ENCODE measurements around the gene ZFAND3.

The ZFAND3 gene

DNA sequence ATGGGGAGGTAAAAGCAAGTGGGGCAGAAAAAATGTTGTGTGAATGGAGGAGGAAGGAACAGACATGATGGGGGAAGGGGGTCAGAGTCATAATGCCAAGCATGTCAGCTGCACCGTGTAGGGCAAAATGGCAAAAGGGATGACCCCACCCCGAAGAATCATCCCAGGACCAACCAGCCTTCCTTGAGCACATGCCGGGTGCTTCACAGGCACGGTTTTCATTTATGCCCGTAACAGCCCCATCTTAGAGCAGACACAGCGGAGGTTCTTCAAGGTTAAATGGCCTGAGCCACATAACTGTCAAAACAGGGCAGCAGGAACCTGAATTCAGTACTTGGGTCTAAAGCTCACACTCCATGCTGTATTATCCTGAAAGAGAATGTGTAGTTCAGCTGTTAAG is 322.2 kb downstream of the ZFAND3 start:
- no peak overlapping the region for H3K4me3 ChIP-seq
- TF ChIP-seq, protein P1, sequence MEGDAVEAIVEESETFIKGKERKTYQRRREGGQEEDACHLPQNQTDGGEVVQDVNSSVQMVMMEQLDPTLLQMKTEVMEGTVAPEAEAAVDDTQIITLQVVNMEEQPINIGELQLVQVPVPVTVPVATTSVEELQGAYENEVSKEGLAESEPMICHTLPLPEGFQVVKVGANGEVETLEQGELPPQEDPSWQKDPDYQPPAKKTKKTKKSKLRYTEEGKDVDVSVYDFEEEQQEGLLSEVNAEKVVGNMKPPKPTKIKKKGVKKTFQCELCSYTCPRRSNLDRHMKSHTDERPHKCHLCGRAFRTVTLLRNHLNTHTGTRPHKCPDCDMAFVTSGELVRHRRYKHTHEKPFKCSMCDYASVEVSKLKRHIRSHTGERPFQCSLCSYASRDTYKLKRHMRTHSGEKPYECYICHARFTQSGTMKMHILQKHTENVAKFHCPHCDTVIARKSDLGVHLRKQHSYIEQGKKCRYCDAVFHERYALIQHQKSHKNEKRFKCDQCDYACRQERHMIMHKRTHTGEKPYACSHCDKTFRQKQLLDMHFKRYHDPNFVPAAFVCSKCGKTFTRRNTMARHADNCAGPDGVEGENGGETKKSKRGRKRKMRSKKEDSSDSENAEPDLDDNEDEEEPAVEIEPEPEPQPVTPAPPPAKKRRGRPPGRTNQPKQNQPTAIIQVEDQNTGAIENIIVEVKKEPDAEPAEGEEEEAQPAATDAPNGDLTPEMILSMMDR (IDR thresholded peaks at IDR 0.05), result no peak
- no peak for DNase-seq (ENCODE audit: low spot score)
- no peak overlapping the region for H3K27ac ChIP-seq

DNA sequence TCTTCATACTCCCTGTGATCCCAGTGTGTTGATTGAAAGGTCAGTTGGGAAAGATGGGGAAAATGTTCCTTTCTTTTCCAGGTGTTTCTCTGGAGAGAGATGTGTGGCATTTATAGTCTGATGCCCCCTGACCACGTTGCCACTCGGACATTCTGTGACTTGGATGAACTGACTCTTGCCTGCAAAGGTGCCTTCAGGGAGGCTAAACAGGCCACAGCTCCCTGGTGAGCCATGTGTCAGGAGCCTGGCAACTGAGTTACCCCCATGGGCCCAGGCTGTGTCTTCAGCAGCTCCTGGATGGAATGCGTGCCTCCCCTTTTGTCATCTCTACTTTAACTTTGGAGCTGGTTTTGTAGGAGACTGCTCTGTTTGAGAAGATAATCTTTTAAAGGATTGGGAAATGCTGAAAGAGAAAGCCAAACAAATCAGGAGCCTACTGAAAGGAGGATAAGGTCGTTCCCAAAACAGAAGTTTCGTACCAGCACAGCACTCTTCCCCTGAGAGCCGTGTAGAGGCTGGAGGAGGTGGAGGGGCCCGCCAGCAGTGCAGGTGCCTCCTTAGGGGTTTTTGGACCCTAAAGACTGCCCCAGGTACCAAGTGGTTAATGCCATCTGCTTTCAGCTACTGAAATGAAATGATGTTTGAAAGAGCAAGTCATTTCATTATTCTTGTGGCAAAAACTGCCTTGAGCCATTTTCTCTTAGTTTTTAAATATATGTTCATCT is 322.8 kb downstream of the ZFAND3 start:
- no peak overlapping the region for H3K27ac ChIP-seq
- H3K4me3 ChIP-seq, result no peak overlapping the region
- no peak for DNase-seq (ENCODE audit: low spot score)
- TF ChIP-seq, protein P1 (IDR thresholded peaks at IDR 0.05), result no peak

DNA sequence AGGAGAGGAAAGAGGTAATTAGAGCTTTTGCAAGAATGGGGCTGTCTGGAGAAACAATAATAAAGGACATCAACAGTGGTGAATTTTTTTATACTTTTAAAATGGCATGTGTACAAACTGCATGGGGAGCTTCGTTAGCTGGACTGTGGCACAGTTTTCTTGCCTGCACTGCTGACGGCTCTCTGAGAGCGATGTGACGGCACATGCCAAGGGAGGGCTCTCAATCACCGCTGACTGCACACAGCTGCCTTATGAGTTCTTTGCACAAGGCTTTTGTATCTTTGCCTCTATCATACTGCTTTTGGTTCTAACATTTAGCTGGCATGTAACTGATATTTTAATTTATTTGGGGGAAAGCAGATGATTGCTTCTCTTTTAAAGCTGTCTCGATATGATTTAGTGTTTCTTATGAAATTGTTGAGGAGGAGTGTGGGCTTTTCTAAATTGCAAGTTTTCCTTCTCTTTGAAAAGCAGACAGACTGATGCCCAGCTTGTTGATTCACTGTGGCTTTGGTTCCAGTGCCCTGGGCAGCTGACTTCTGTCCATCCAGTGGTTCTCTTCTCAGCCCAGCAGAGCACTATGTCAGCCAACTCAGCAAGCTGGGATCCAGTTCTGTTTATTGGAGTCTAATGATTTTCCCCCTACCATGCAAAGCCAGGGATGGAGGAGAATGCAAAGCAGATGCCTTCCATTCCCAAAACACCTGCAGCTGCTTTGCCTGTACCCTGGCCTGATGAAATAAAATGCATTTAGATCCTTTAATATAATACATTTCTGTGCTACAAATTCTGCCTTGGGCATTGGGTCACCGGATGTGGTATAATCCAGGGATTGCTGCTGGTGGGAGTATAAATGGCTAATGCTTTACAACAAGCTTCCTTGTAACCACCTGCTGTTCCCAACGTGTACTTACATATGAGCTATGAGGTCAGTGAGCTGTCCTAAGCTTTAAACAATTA is 323.9 kb downstream of the ZFAND3 start:
- TF ChIP-seq, protein P1 (IDR thresholded peaks at IDR 0.05), result no peak
- Histone ChIP-seq H3K4me3 (no peak overlapping the region), H3K27ac (no peak overlapping the region)
- no peak for DNase-seq (ENCODE audit: low spot score)

DNA sequence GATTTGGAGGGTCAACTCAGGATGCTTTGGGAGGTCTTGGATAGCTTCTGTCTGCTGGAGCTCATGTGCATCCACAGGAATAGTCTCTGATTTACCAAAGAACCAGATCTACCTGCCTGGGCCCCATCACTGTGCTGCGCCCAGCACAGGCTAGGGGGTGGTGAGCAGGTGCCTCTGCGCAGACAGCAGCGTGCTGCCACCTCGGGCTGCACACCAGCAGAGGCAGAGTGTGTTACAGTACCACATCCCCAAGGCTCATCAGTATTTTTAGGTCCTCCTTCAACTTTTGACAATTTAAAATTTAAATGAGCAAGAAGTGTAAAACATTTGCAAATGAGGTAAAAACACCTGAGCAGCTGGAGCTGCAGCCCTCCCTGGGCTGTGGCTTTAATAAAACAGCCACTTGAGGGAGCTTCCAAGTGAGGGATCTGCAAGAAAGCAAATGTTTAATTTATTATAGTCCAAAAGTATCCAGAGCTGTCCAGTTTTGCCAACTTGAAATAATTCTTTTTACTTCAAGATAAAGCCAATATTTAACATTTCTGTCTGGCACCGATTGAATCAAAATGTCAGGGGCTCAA is 324.9 kb downstream of the ZFAND3 start:
- no peak overlapping the region for H3K4me3 ChIP-seq
- no peak for DNase-seq (ENCODE audit: low spot score)
- TF ChIP-seq, protein P1 (IDR thresholded peaks at IDR 0.05), result no peak
- H3K27ac ChIP-seq, result no peak overlapping the region

DNA sequence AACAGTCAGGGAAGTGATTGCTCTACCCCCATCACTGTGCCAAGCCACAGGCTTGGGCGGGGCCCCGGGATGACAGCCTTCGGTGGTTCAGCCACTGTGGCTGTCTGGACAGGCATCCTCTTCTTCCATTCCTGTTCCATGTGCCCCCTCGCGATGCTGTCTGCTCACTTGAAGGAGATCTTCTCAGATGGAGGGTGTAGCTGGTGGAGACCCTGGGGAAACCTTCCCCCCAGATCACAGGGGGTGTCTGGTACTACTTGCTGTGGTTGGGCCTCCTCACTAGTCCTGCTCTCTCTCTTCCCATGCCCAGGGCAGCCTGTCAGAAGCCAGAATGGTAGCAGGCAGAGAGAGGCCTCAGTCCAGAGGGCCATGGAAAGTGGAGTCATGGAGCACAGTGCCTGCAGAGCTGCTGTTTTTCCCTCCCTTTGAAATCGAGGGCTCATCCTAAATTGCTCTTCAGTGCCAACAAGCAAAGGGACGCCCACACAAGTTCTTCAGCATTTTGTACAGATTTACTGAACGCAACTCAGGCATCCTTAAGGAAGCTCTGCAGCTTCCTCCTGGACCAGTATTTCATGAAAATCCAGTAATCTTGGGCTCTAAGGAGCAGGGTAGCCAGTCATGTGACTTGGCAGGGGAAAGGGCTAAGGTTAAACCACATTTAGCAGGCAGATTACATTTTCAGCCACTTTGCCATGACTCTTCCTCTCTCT is 326.6 kb downstream of the ZFAND3 start:
- DNase-seq (ENCODE audit: low spot score), result no peak
- Histone ChIP-seq H3K4me3 (no peak overlapping the region), H3K27ac (no peak overlapping the region)
- TF ChIP-seq, protein P1 (IDR thresholded peaks at IDR 0.05), result no peak

DNA sequence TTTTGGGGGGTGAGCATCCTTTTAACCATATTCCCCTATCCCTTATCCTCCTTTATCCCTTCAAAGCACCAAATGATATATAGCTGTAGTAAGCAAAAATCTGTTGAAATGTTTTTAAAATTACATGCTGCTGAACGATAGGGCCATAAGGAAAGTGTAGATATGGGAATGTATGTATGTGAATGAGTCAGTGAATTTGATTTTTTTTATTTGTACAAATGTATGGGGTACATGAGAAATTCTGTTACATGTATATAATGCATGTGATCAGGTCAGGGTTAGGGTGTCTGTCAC is 327.2 kb downstream of the ZFAND3 start:
- Histone ChIP-seq H3K4me3 (no peak overlapping the region), H3K27ac (no peak overlapping the region)
- no peak for DNase-seq (ENCODE audit: low spot score)
- TF ChIP-seq, protein P1 (IDR thresholded peaks at IDR 0.05), result no peak
